Stomach (tissue), 9 donors: ENCODE data around the gene GPC5. TPM values are rescaled to one million over a fixed set of nuclear protein-coding genes. Genes with fewer than 3 reads are reported as not detected.

Experiments used
- DNase-seq, 2 donors: peaks; one replicate each; pipeline versions ENCODE4 v3.0.0 to v3.0.0-alpha.2; 2013 to 2019
- H3K27ac ChIP-seq, 5 donors: fragments of 200-600 bp in 4 of 5; sonication (generic) in 4 of 5; one replicate each; pipeline ENCODE4 v1.5.1; 2013 to 2019; ENCODE audit warnings: mild to moderate bottlenecking in 1 of 5, moderate library complexity in 1 of 5
- H3K27me3 ChIP-seq, 3 donors: fragments of 200-600 bp; sonication (generic); one replicate each; pipeline ENCODE4 v1.5.1; 2017 to 2019; ENCODE audit warnings: mixed run types in 1 of 3
- H3K36me3 ChIP-seq, 4 donors: fragments of 200-600 bp; sonication (generic); 1 replicate in 3 of 4; 2 replicates in 1 of 4; pipeline ENCODE4 v1.5.1; 2016 to 2019
- H3K4me1 ChIP-seq, 4 donors: fragments of 200-600 bp; sonication (generic); one replicate each; pipeline ENCODE4 v1.5.1; 2016 to 2019
- H3K4me3 ChIP-seq, 4 donors: fragments of 200-600 bp; sonication (generic) in 3 of 4; one replicate each; pipeline ENCODE4 v1.5.1; 2016 to 2019; ENCODE audit warnings: mild to moderate bottlenecking in 1 of 4
- H3K9me3 ChIP-seq, 4 donors: fragments of 200-600 bp; sonication (generic); one replicate each; pipeline ENCODE4 v1.5.1; 2016 to 2019
- CTCF ChIP-seq, 7 experiments: fragments of 450-650 bp in 4 of 7; fragments of 200-600 bp in 3 of 7; sonication (generic) in 3 of 7; IDR thresholded peaks; one replicate each; pipeline ENCODE4 v1.5.1; 2016 to 2019; ENCODE audit warnings: antibody characterized with exemption in 7 of 7, control low read depth in 2 of 7, mild to moderate bottlenecking in 1 of 7
- EP300 ChIP-seq: sonication (generic); formaldehyde crosslinking; IDR thresholded peaks from one replicate; pipeline ENCODE4 v1.6.1; 2017; ENCODE audit warnings: antibody characterized with exemption
- POLR2A ChIP-seq, 4 donors: fragments of 450-650 bp; IDR thresholded peaks; one replicate each; pipeline ENCODE4 v1.6.1; 2016; ENCODE audit warnings: antibody characterized with exemption in 4 of 4, control low read depth in 2 of 4, mild to moderate bottlenecking in 1 of 4, moderate library complexity in 1 of 4
- POLR2AphosphoS5 ChIP-seq, 3 donors: sonication (generic); formaldehyde crosslinking; IDR thresholded peaks; one replicate each; pipeline ENCODE4 v1.6.1; 2016; ENCODE audit warnings: antibody characterized with exemption in 3 of 3
- WGBS, 5 donors: extraction: QIAGEN DNeasy Blood & Tissue Kit in 3 of 5; methylation state at CpG; one replicate each; pipeline versions ENCODE4 v1.1.5 to v1.1.7; 2013 to 2018; 5-methylcytosine and 5-hydroxymethylcytosine counted together
- intact Hi-C: fragments of 100-400 bp; cut with DNase I; formaldehyde crosslinking; loops from one replicate; pipeline ENCODE4 v1.15.1; 2023; ENCODE audit warnings: low total_unique reads
- polyA plus RNA-seq, 3 donors: library from polyadenylated mRNA; stranded (reverse); fragments of 200-250 nt; gene quantifications; one replicate each; pipeline ENCODE4 v1.2.3, GENCODE V29; 2013
- total RNA-seq, 5 donors: library from RNA; depleted of rRNA; stranded (reverse); fragments of >200 nt; gene quantifications; one replicate each; pipeline versions ENCODE4 v1.1.0 to v1.2.3, GENCODE V29; 2014 to 2016
- donor health status: healthy with polysubstance abuse.
- donor health status: Bipolar disorder and iron deficiency.
- donor health status: healthy.

Gene GPC5
- total and polyA plus RNA-seq, 8 donors = 0.87 to 2.8 TPM; not detected in 6

DNA sequence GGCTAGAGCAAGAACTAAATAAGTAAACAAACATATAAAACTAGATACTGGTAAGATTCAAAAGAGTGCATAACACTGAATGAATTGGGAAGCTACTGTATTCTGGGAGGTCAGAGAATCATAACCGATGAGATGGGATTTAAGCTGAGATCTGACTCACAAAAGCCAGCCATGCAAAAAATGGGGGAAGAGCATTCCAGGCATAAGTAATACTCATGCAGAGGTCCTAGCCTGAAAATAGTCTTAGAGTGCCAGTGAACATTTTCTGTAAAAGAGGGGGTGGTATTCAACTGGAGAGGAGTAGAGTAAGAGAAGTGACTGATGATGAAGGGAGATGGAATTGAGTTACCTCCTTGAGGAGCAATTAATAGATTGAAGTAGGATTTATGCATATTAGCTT, 956.2 kb downstream of the GPC5 start:
- intact Hi-C loops = no loop called here
- H3K27me3 ChIP-seq = no peaks in the 10 kb centered on the region
- peaks cover 0 to 19% (median 7%) of the 10 kb centered on the region in 4 donors for H3K9me3 ChIP-seq
- H3K4me1 ChIP-seq = no peaks in the 10 kb centered on the region
- no peak for DNase-seq
- WGBS, 5 donors = 77 to 86% (median 83%) methylated on average over 1 of the region's 1 CpG
- H3K4me3 ChIP-seq = no peak overlapping the region
- H3K36me3 ChIP-seq = no peaks in the 10 kb centered on the region
- no peak for TF ChIP-seq POLR2A (IDR thresholded peaks at IDR 0.05)
- TF ChIP-seq POLR2AphosphoS5 (IDR thresholded peaks at IDR 0.05) = no peak
- TF ChIP-seq CTCF (IDR thresholded peaks at IDR 0.05) = no peak
- TF ChIP-seq EP300 = no peak
- H3K27ac ChIP-seq = no peak overlapping the region

DNA sequence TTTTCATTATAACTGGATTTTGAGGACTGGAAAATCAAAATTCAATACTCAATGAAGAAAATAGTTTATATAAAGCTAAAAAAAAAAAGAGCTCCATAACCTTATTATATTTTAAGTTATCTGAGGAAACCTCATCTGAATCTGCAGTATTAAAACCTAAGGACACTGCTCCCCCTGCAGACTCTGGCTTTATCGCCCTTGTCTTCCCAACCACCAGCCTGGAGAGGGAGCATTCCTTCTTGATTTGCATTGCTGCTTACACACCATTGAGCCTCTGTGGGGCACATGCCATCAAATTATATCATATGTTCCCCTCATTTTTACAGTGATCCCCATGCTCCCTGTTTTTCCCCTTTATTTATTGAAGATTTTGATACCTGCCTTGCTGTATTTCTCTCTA, 956.8 kb downstream of the GPC5 start:
- no peak overlapping the region for H3K27ac ChIP-seq
- no peaks in the 10 kb centered on the region for H3K27me3 ChIP-seq
- 41 to 65% (median 60%) methylated on average over 1 of the region's 1 CpG for WGBS, 5 donors
- H3K9me3 ChIP-seq = peaks cover 0 to 19% (median 8%) of the 10 kb centered on the region in 4 donors
- intact Hi-C loops = no loop called here
- no peaks in the 10 kb centered on the region for H3K36me3 ChIP-seq
- TF ChIP-seq POLR2AphosphoS5 (IDR thresholded peaks at IDR 0.05) = no peak
- no peak overlapping the region for H3K4me3 ChIP-seq
- no peaks in the 10 kb centered on the region for H3K4me1 ChIP-seq
- DNase-seq = peak in 1 of 2 donors; percentile 25

DNA sequence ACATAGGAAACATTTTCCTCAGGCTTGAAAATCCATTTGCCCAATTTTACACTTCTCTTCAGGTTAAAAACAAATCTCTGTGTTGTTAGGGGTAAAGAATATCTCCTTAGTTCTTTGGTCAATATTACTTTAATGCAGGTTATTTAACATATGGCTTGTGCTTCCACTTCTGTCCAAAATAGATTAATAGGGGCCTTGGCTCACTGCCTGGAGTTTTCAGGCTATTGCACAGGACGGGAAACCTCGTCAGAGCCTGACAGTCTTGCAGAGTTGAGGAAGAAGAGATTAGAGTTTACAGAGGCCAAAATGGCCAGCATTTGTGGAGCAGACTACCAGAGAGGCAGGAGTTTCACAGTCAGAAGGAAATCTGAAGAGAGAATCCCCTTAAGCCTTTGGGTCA, 964.3 kb downstream of the GPC5 start:
- no peak overlapping the region for H3K27ac ChIP-seq
- H3K4me1 ChIP-seq = no peaks in the 10 kb centered on the region
- peak in 1 of 2 donors; percentile 84 for DNase-seq
- no peaks in the 10 kb centered on the region for H3K36me3 ChIP-seq
- WGBS, 5 donors = 5 to 31% (median 14%) methylated on average over 2 of the region's 2 CpGs
- H3K9me3 ChIP-seq = peaks cover 0 to 17% (median 8%) of the 10 kb centered on the region in 4 donors
- no peak overlapping the region for H3K4me3 ChIP-seq
- intact Hi-C loops = no loop called here
- no peak for TF ChIP-seq EP300
- TF ChIP-seq CTCF (IDR thresholded peaks at IDR 0.05) = no peak
- no peak for TF ChIP-seq POLR2A (IDR thresholded peaks at IDR 0.05)
- no peak for TF ChIP-seq POLR2AphosphoS5 (IDR thresholded peaks at IDR 0.05)
- H3K27me3 ChIP-seq = no peaks in the 10 kb centered on the region

DNA sequence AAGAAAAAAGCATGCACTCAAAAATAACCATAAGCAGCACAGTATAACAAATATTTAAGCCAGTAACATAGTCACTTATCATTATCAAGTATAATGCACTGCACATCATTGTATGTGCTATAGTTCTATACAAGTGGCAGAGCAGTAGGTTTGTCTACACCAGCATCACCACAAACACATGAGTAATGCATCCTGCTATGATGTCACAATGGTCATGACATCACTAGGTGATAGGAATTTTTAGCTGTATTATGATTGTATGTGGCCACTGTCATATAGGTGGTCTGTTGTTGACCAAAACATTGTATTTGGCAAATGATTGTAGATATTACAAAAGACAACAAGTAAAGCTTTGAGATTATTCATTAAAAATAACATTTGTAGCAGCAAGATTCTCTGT, 967.5 kb downstream of the GPC5 start:
- no peak for DNase-seq
- Histone ChIP-seq H3K4me1 (no peaks in the 10 kb centered on the region), H3K9me3 (no peaks in the 10 kb centered on the region), H3K27ac (no peak overlapping the region), H3K27me3 (no peaks in the 10 kb centered on the region), H3K4me3 (no peak overlapping the region), H3K36me3 (no peaks in the 10 kb centered on the region)
- TF ChIP-seq POLR2A (IDR thresholded peaks at IDR 0.05) = no peak
- no peak for TF ChIP-seq EP300
- TF ChIP-seq CTCF (IDR thresholded peaks at IDR 0.05) = no peak
- TF ChIP-seq POLR2AphosphoS5 (IDR thresholded peaks at IDR 0.05) = no peak
- intact Hi-C loops = no loop called here

- H3K4me1 ChIP-seq = no peaks in the 10 kb centered on the region
- intact Hi-C loops = no loop called here
- 69 to 94% (median 88%) methylated on average over 1 of the region's 1 CpG for WGBS, 5 donors
- H3K9me3 ChIP-seq = peaks cover 0 to 5% (median 0%) of the 10 kb centered on the region in 4 donors
- DNase-seq = no peak
- no peak overlapping the region for H3K4me3 ChIP-seq
- no peaks in the 10 kb centered on the region for H3K27me3 ChIP-seq
- no peaks in the 10 kb centered on the region for H3K36me3 ChIP-seq
- H3K27ac ChIP-seq = no peak overlapping the region
- TF ChIP-seq POLR2A (IDR thresholded peaks at IDR 0.05) (no peak), EP300 (no peak), POLR2AphosphoS5 (IDR thresholded peaks at IDR 0.05) (no peak), CTCF (IDR thresholded peaks at IDR 0.05) (no peak)
Measured at GRCh38 chr13:92377396-92377795, 979.0 kb downstream of the GPC5 start.
